HEK293 (cell line): Measurements from ENCODE around the gene ITPKB.

Source experiments
- AEBP2 ChIP-seq: fragments of 450-650 bp; formaldehyde crosslinking; IDR thresholded peaks from 2 replicates; pipeline ENCODE4 v1.5.1; 2016; ENCODE audit warnings: missing biosample characterization, missing genetic modification characterization, borderline replicate concordance
- GFI1B ChIP-seq: fragments of 450-650 bp; formaldehyde crosslinking; IDR thresholded peaks from 2 replicates; pipeline ENCODE4 v1.5.1; 2016; ENCODE audit warnings: missing biosample characterization, missing genetic modification characterization
- INSM2 ChIP-seq: fragments of 450-650 bp; formaldehyde crosslinking; IDR thresholded peaks from 2 replicates; pipeline ENCODE4 v1.5.1; 2016; ENCODE audit warnings: missing biosample characterization, missing genetic modification characterization
- KLF10 ChIP-seq: fragments of 450-650 bp; IDR thresholded peaks from 2 replicates; pipeline ENCODE4 v1.5.1; 2018; ENCODE audit warnings: missing biosample characterization, mild to moderate bottlenecking, missing genetic modification characterization
- MEIS1 ChIP-seq: sonication (generic); formaldehyde crosslinking; IDR thresholded peaks from 2 replicates; pipeline ENCODE4 v1.8.1; 2022; ENCODE audit warnings: missing genetic modification reagents, mild to moderate bottlenecking, borderline replicate concordance
- OSR2 ChIP-seq: fragments of 450-650 bp; formaldehyde crosslinking; IDR thresholded peaks from 2 replicates; pipeline ENCODE4 v1.5.1; 2016; ENCODE audit warnings: missing biosample characterization, missing genetic modification characterization
- PRDM10 ChIP-seq: fragments of 450-650 bp; formaldehyde crosslinking; IDR thresholded peaks from 2 replicates; pipeline ENCODE4 v1.5.1; 2016; ENCODE audit warnings: missing biosample characterization, missing genetic modification characterization
- TSHZ1 ChIP-seq: fragments of 450-650 bp; formaldehyde crosslinking; IDR thresholded peaks from 2 replicates; pipeline ENCODE4 v1.5.1; 2016; ENCODE audit warnings: missing biosample characterization, missing genetic modification characterization, borderline replicate concordance
- ZNF211 ChIP-seq: fragments of 450-650 bp; formaldehyde crosslinking; IDR thresholded peaks from 2 replicates; pipeline ENCODE4 v1.5.1; 2016; ENCODE audit warnings: low read depth, missing biosample characterization, missing genetic modification characterization
- ZNF24 ChIP-seq: fragments of 450-650 bp; formaldehyde crosslinking; IDR thresholded peaks from 2 replicates; pipeline ENCODE4 v1.5.1; 2016; ENCODE audit warnings: missing biosample characterization, missing genetic modification characterization
- ZNF274 ChIP-seq, 2 experiments: fragments of 200-500 bp in 1 of 2; fragments of 450-650 bp in 1 of 2; sonication (Bioruptor generic) in 1 of 2; formaldehyde crosslinking in 1 of 2; IDR thresholded peaks; 2 replicates each; pipeline versions ENCODE4 v1.5.1 to v1.6.1; 2014 to 2016; ENCODE audit warnings: borderline replicate concordance in 1 of 2, inconsistent platforms in 1 of 2, low read length in 1 of 2, missing biosample characterization in 1 of 2, missing genetic modification characterization in 1 of 2
- ZNF302 ChIP-seq: fragments of 450-650 bp; formaldehyde crosslinking; IDR thresholded peaks from 2 replicates; pipeline ENCODE4 v1.5.1; 2016; ENCODE audit warnings: missing biosample characterization, missing genetic modification characterization, low read depth
- ZNF324 ChIP-seq: fragments of 450-650 bp; formaldehyde crosslinking; IDR thresholded peaks from 2 replicates; pipeline ENCODE4 v1.5.1; 2016; ENCODE audit warnings: missing biosample characterization, missing genetic modification characterization
- ZNF366 ChIP-seq: fragments of 450-650 bp; formaldehyde crosslinking; conservative IDR thresholded peaks from 2 replicates; pipeline ENCODE4 v1.5.1; 2016; ENCODE audit warnings: missing biosample characterization, missing genetic modification characterization
- ZNF37A ChIP-seq: fragments of 450-650 bp; IDR thresholded peaks from 2 replicates; pipeline ENCODE4 v1.5.1; 2018; ENCODE audit warnings: missing biosample characterization, missing genetic modification characterization
- ZNF488 ChIP-seq: fragments of 450-650 bp; formaldehyde crosslinking; IDR thresholded peaks from 2 replicates; pipeline ENCODE4 v1.5.1; 2016; ENCODE audit warnings: missing biosample characterization, missing genetic modification characterization
- ZNF518A ChIP-seq: fragments of 450-650 bp; formaldehyde crosslinking; conservative IDR thresholded peaks from 2 replicates; pipeline ENCODE4 v1.5.1; 2016; ENCODE audit warnings: low read depth, missing biosample characterization, missing genetic modification characterization
- ZNF548 ChIP-seq: fragments of 450-650 bp; formaldehyde crosslinking; IDR thresholded peaks from 2 replicates; pipeline ENCODE4 v1.5.1; 2016; ENCODE audit warnings: missing biosample characterization, missing genetic modification characterization
- ZNF600 ChIP-seq: fragments of 450-650 bp; formaldehyde crosslinking; IDR thresholded peaks from 2 replicates; pipeline ENCODE4 v1.5.1; 2016; ENCODE audit warnings: missing biosample characterization, missing genetic modification characterization
- ZNF629 ChIP-seq: fragments of 450-650 bp; formaldehyde crosslinking; IDR thresholded peaks from 2 replicates; pipeline ENCODE4 v1.5.1; 2017; ENCODE audit warnings: missing biosample characterization, missing genetic modification characterization
- ZNF654 ChIP-seq: fragments of 450-650 bp; formaldehyde crosslinking; IDR thresholded peaks from 2 replicates; pipeline ENCODE4 v1.5.1; 2016; ENCODE audit warnings: low read depth, missing biosample characterization, missing genetic modification characterization
- ZNF660 ChIP-seq: fragments of 450-650 bp; IDR thresholded peaks from 2 replicates; pipeline ENCODE4 v1.5.1; 2018; ENCODE audit warnings: missing biosample characterization, mild to moderate bottlenecking, missing genetic modification characterization
- ZNF76 ChIP-seq: fragments of 450-650 bp; formaldehyde crosslinking; IDR thresholded peaks from 2 replicates; pipeline ENCODE4; 2016; ENCODE audit warnings: low read depth, missing biosample characterization, missing genetic modification characterization, borderline replicate concordance

Gene ITPKB

GRCh38 chr1:226763905-226764264, 24.8 kb upstream of the ITPKB start (continued):
- no peak for TF ChIP-seq PRDM10 (tag by site-specific recombination)
- TF ChIP-seq TSHZ1 (tag by site-specific recombination), result peak; percentile 41; the same call in 1 of the 2 replicates
- TF ChIP-seq ZNF366, result 0 out of 2 replicates have a peak, but pooled peaks have one; percentile 5
- TF ChIP-seq GFI1B (tag by site-specific recombination), result 0 out of 2 replicates have a peak, but pooled peaks have one; percentile 39
- TF ChIP-seq ZNF274 (IDR thresholded peaks at IDR 0.05; ENCODE audit: low read length), result no peak
- no peak for TF ChIP-seq ZNF274 (tag by site-specific recombination; IDR thresholded peaks at IDR 0.05; ENCODE audit: borderline replicate concordance)
- 0 out of 2 replicates have a peak, but pooled peaks have one; percentile 23 for TF ChIP-seq ZNF324
- peak; percentile 76 for TF ChIP-seq ZNF600
- TF ChIP-seq ZNF24, result no peak
- TF ChIP-seq ZNF518A (tag by site-specific recombination), result 0 out of 2 replicates have a peak, but pooled peaks have one; percentile 11
- no peak for TF ChIP-seq ZNF488
- no peak for TF ChIP-seq ZNF654 (tag by site-specific recombination)
- TF ChIP-seq ZNF76 (tag by site-specific recombination), result no peak
- no peak for TF ChIP-seq ZNF37A (tag by site-specific recombination)
- TF ChIP-seq INSM2 (tag by site-specific recombination), result 0 out of 2 replicates have a peak, but pooled peaks have one; percentile 41
- no peak for TF ChIP-seq AEBP2 (tag by site-specific recombination)
- peak; percentile 72; the same call in 1 of the 2 replicates for TF ChIP-seq MEIS1
- TF ChIP-seq OSR2 (tag by site-specific recombination), result peak; percentile 17; the same call in 1 of the 2 replicates
- no peak for TF ChIP-seq ZNF548 (tag by site-specific recombination)
- TF ChIP-seq ZNF660, result peak; percentile 62; the same call in 1 of the 2 replicates
- TF ChIP-seq KLF10 (tag by site-specific recombination), result no peak
- peak; percentile 90 for TF ChIP-seq ZNF629
- TF ChIP-seq ZNF211 (tag by site-specific recombination), result no peak
- TF ChIP-seq ZNF302 (tag by site-specific recombination), result no peak
